ENCODE data around the gene RBBP7.
"Not testable (repeated sequence)": the region's sequence is repeated elsewhere in the genome, so short reads cannot be mapped to it uniquely, and the experiment has no call there.

RBBP7 gene

DNA sequence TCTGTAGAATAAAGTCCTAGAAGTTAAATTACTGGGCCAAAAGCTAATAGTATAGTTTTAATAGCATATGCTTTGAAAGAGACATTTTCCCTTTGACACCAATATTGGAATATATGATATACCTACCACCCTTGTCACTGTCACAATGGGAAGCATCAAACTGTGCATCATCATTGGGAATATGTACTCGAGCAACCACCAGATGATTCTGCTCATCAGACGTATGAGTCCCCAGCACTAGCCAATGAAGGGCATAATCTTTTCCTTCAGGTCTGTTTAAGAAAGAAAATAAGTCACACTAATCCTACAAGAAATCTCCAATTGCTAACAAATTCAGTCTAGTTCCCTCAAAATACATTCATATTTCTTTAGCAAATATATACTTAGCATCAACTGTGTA, 7.3 kb downstream of the RBBP7 start:
- Histone ChIP-seq H3K27ac (ENCODE audit: low read length) (no peak overlapping the region), H3K4me3 (ENCODE audit: low read length) (no peak overlapping the region), H3K27me3 (ENCODE audit: control insufficient read depth, insufficient read depth, low read length) (no peaks in the 10 kb centered on the region), H3K9me3 (ENCODE audit: control insufficient read depth, insufficient read depth, low read length) (no peaks in the 10 kb centered on the region), H3K4me1 (ENCODE audit: control insufficient read depth, insufficient read depth, low read length) (no peaks in the 10 kb centered on the region), H3K36me3 (ENCODE audit: control insufficient read depth, insufficient read depth, low read length) (peaks cover 2% of the 10 kb centered on the region; the same call in 1 of the 2 replicates)
- no CpG with 5 or more reads among the region's 2 CpGs for WGBS (ENCODE audit: insufficient coverage, insufficient read length)
- DNase-seq (ENCODE audit: low read depth, low spot score) = no peak

DNA sequence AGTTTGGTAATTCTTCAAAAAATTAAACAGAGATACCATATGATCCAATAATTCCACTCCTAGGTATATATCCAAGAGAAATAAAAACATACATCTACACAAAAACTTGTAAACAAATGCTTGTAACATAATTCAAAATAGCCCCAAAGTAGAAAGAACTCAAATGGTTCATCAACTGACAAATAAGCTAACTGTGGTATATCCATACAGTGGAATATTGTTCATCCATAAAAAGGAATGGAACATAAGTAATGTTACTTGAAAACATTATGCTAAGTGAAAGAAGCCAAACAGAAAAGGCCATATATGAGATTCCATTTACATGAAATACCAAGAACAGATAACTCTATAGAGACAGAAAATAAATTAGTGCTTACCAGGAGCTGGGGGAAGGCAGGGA, 13.4 kb downstream of the RBBP7 start:
- H3K36me3 ChIP-seq (ENCODE audit: control insufficient read depth, insufficient read depth, low read length) = peaks cover 9% of the 10 kb centered on the region; the same call in 1 of the 2 replicates
- no peak for DNase-seq (ENCODE audit: low read depth, low spot score)
- H3K9me3 ChIP-seq (ENCODE audit: control insufficient read depth, insufficient read depth, low read length) = no peaks in the 10 kb centered on the region
- H3K4me1 ChIP-seq (ENCODE audit: control insufficient read depth, insufficient read depth, low read length) = no peaks in the 10 kb centered on the region; the same call in 1 of the 2 replicates
- no peak overlapping the region for H3K4me3 ChIP-seq (ENCODE audit: low read length)
- H3K27ac ChIP-seq (ENCODE audit: low read length) = no peak overlapping the region
- no peaks in the 10 kb centered on the region for H3K27me3 ChIP-seq (ENCODE audit: control insufficient read depth, insufficient read depth, low read length)

DNA sequence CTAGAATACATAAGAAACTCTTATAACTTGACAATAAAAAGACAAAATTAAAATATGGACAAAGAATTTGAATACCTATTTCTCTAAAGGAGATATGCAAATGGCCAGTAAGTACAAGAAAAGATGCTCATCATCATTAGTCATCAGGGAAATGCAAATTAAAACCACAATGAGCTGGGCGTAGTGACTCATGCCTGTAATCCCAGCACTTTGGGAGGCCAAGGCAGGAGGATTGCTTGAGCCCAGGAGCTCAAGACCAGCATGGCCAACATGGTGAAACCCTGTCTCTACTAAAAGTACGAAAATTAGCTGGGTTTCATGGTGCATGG, 14.1 kb downstream of the RBBP7 start:
- H3K27ac ChIP-seq (ENCODE audit: low read length); H3K36me3 ChIP-seq (ENCODE audit: control insufficient read depth, insufficient read depth, low read length); H3K4me1 ChIP-seq (ENCODE audit: control insufficient read depth, insufficient read depth, low read length); H3K4me3 ChIP-seq (ENCODE audit: low read length); DNase-seq (ENCODE audit: low read depth, low spot score); H3K27me3 ChIP-seq (ENCODE audit: control insufficient read depth, insufficient read depth, low read length); H3K9me3 ChIP-seq (ENCODE audit: control insufficient read depth, insufficient read depth, low read length): not testable (repeated sequence)
- no CpG with 5 or more reads among the region's 2 CpGs for WGBS (ENCODE audit: insufficient coverage, insufficient read length)

DNA sequence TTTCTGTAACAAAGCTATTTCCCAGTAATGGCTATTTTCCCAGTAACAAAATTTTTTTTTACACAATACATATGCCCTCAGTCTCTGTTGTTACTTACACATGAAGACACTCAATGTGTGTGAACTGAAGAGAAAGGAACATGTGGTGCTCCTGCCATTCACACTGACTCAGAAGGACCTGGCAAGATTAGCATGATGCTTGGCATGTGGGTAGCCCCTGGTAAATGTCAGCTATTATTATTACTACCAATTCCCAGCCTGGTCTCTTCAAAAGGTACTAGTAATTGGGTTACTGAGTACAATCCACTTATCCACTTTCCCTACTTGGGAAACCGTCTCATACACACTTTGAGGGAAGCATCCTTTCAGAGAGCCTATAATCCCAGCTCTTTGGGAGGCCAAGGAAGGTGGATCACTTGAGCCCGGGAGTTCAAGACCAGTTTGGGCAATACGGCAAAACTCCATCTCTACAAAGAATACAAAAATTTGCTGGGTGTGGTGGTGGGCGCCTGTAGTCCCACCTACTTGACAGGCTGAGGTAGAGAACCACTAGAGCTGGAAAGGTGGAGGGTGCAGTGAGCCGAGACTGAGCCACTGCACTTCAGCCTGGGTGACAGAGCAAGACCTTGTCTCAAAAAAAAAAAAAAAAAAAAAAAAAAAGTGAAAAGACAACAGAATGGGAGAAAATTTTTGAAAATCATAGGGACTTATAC, 14.6 kb downstream of the RBBP7 start:
- DNase-seq (ENCODE audit: low read depth, low spot score) = no peak
- peaks cover 9% of the 10 kb centered on the region; the same call in 1 of the 2 replicates for H3K36me3 ChIP-seq (ENCODE audit: control insufficient read depth, insufficient read depth, low read length)
- no peaks in the 10 kb centered on the region; the same call in 1 of the 2 replicates for H3K4me1 ChIP-seq (ENCODE audit: control insufficient read depth, insufficient read depth, low read length)
- no CpG with 5 or more reads among the region's 5 CpGs for WGBS (ENCODE audit: insufficient coverage, insufficient read length)
- H3K27ac ChIP-seq (ENCODE audit: low read length) = no peak overlapping the region
- no peaks in the 10 kb centered on the region for H3K27me3 ChIP-seq (ENCODE audit: control insufficient read depth, insufficient read depth, low read length)
- no peaks in the 10 kb centered on the region for H3K9me3 ChIP-seq (ENCODE audit: control insufficient read depth, insufficient read depth, low read length)
- H3K4me3 ChIP-seq (ENCODE audit: low read length) = no peak overlapping the region

DNA sequence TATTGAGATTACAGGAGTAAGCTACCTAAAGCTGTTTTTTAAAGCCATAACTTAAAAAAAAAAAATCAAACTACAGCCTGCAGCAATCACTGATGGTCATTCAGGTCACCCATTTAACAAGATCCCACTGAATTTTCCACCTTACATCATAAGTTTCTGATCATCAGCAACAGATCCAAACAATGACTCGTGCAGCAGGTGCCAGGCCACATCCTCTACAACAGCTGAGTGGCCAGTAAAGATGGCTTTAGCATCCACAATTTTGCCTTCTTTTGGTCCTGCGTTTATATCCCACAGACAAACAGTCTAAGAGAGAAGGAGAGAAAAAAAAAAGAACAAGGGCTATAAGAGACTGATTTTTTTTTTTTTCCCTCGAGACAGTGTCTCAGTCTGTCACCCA, 16.6 kb downstream of the RBBP7 start:
- Histone ChIP-seq H3K27me3 (ENCODE audit: control insufficient read depth, insufficient read depth, low read length) (no peaks in the 10 kb centered on the region), H3K36me3 (ENCODE audit: control insufficient read depth, insufficient read depth, low read length) (peaks cover 9% of the 10 kb centered on the region; the same call in 1 of the 2 replicates), H3K4me1 (ENCODE audit: control insufficient read depth, insufficient read depth, low read length) (no peaks in the 10 kb centered on the region; the same call in 1 of the 2 replicates), H3K27ac (ENCODE audit: low read length) (no peak overlapping the region), H3K9me3 (ENCODE audit: control insufficient read depth, insufficient read depth, low read length) (no peaks in the 10 kb centered on the region), H3K4me3 (ENCODE audit: low read length) (no peak overlapping the region)
- DNase-seq (ENCODE audit: low read depth, low spot score) = no peak
- WGBS (ENCODE audit: insufficient coverage, insufficient read length) = no CpG with 5 or more reads among the region's 3 CpGs

DNA sequence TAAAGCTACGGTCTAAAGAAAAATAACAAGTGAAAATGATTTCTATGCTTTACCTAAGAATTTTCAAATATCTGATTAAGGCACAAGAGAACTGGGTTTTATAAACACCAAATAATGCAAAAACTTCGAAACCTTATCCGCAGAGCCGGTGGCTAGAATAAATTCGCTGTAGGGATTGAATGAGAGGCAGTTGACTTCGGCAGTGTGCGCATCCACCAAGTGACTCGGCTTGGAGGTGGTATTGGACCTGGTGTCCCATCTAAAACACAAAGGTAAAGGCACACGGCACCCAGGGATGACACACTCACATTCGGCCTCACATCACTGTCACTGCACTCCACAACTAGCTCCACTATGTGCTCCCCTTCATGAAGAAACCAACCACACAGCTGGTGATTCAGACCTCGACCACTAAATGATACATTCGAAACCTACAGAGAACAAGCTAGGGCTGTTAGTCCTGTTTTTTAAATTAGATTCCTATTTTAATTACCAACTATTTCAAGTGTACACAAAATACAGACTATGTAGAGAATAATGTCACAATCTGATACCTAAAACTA, 17.5 kb downstream of the RBBP7 start:
- DNase-seq (ENCODE audit: low read depth, low spot score) = no peak
- Histone ChIP-seq H3K27ac (ENCODE audit: low read length) (no peak overlapping the region), H3K27me3 (ENCODE audit: control insufficient read depth, insufficient read depth, low read length) (no peaks in the 10 kb centered on the region), H3K4me3 (ENCODE audit: low read length) (no peak overlapping the region), H3K4me1 (ENCODE audit: control insufficient read depth, insufficient read depth, low read length) (no peaks in the 10 kb centered on the region; the same call in 1 of the 2 replicates), H3K9me3 (ENCODE audit: control insufficient read depth, insufficient read depth, low read length) (no peaks in the 10 kb centered on the region), H3K36me3 (ENCODE audit: control insufficient read depth, insufficient read depth, low read length) (peaks cover 6% of the 10 kb centered on the region; the same call in 1 of the 2 replicates)
- WGBS (ENCODE audit: insufficient coverage, insufficient read length) = no CpG with 5 or more reads among the region's 12 CpGs

DNA sequence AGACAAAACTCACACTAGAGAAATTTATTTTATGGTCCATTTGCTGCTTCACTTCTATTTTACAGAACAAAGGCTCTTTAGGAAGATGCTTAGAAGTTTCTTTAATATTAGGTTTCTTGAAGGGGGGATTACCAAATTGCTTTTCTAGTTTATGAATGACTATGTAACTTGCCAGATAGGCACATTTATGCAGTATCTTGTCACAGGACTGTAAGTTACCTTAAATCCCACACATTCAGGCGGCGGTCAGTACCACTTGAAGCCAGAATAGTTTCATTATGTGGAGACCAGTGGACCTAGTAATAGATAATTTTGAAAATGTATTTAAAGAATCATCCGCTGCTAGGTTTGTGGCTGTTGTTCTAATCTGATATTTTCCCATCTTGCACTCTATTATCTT, 18.3 kb downstream of the RBBP7 start:
- Histone ChIP-seq H3K27me3 (ENCODE audit: control insufficient read depth, insufficient read depth, low read length) (no peaks in the 10 kb centered on the region), H3K27ac (ENCODE audit: low read length) (no peak overlapping the region), H3K36me3 (ENCODE audit: control insufficient read depth, insufficient read depth, low read length) (peaks cover 6% of the 10 kb centered on the region; the same call in 1 of the 2 replicates), H3K9me3 (ENCODE audit: control insufficient read depth, insufficient read depth, low read length) (no peaks in the 10 kb centered on the region), H3K4me1 (ENCODE audit: control insufficient read depth, insufficient read depth, low read length) (no peaks in the 10 kb centered on the region; the same call in 1 of the 2 replicates), H3K4me3 (ENCODE audit: low read length) (no peak overlapping the region)
- WGBS (ENCODE audit: insufficient coverage, insufficient read length) = no CpG with 5 or more reads among the region's 3 CpGs
- DNase-seq (ENCODE audit: low read depth, low spot score) = no peak

DNA sequence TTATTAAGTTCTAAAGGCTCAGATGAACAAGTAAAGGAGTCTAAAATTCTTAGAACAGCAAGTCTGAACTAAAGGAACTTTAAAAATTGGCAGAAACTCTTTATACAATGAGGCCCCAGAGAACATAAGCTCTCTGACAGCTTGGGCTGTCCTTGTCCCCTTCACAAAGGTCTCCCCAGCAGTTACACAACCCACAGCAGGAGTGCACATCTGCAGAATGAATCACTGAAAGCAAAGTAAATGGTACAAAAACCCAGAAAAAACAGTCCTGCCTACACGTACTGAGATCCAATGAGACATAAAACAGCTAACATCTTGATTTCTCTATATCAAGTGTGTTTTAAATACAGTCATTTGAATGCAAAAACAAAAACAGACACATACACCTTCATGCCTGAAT, 18.7 kb downstream of the RBBP7 start:
- H3K9me3 ChIP-seq (ENCODE audit: control insufficient read depth, insufficient read depth, low read length) = no peaks in the 10 kb centered on the region

DNA sequence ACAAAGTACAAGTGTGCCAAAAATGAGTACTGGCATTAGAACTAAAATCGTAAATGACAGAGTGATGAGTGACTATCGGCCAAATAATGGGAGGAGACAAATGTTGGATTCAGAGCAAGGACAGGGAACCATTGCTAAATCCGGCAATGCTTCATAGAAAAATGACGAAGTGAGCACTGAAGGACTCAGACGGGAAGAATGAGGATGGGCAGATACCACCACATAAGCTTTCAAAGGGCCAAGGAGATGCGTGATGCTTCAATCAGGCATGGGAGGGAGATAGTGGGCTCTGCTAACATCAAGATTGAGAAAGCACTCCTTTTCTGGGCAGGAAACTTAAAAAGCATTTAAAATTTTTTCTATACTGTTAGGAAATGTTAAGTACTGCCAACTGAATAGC, 21.6 kb downstream of the RBBP7 start:
- no peak overlapping the region for H3K4me3 ChIP-seq (ENCODE audit: low read length)
- no peak for DNase-seq (ENCODE audit: low read depth, low spot score)
- WGBS (ENCODE audit: insufficient coverage, insufficient read length) = no CpG with 5 or more reads among the region's 6 CpGs
- no peaks in the 10 kb centered on the region for H3K4me1 ChIP-seq (ENCODE audit: control insufficient read depth, insufficient read depth, low read length)
- H3K27ac ChIP-seq (ENCODE audit: low read length) = no peak overlapping the region
- no peaks in the 10 kb centered on the region for H3K9me3 ChIP-seq (ENCODE audit: control insufficient read depth, insufficient read depth, low read length)
- no peaks in the 10 kb centered on the region for H3K27me3 ChIP-seq (ENCODE audit: control insufficient read depth, insufficient read depth, low read length)
- H3K36me3 ChIP-seq (ENCODE audit: control insufficient read depth, insufficient read depth, low read length) = peaks cover 4% of the 10 kb centered on the region; the same call in 1 of the 2 replicates

More for the DNA sequence above, 18.7 kb downstream of the RBBP7 start:
- Histone ChIP-seq H3K4me1 (ENCODE audit: control insufficient read depth, insufficient read depth, low read length) (no peaks in the 10 kb centered on the region; the same call in 1 of the 2 replicates), H3K27me3 (ENCODE audit: control insufficient read depth, insufficient read depth, low read length) (no peaks in the 10 kb centered on the region), H3K27ac (ENCODE audit: low read length) (no peak overlapping the region), H3K36me3 (ENCODE audit: control insufficient read depth, insufficient read depth, low read length) (peaks cover 6% of the 10 kb centered on the region; the same call in 1 of the 2 replicates), H3K4me3 (ENCODE audit: low read length) (no peak overlapping the region)
- DNase-seq (ENCODE audit: low read depth, low spot score) = no peak
- no CpG with 5 or more reads among the region's 1 CpG for WGBS (ENCODE audit: insufficient coverage, insufficient read length)

DNA sequence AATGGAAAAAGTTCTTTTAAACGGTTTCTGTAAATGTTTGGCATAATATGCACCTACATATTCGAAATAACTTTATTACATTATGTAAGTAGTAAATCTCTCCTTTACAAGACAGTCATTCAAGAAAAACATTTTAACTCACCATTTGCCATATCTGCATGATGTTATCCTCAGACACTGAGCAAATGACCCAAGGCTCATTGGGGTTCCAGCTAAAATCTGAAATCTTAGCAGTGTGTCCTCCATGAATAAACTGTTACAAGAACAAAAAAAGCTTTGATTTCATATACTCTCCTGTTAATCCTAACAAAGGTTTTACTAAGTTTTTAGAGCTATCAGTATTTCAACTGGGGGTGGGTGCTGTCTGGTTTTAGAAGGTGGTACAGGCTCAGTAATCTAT, 24.5 kb downstream of the RBBP7 start:
- WGBS (ENCODE audit: insufficient coverage, insufficient read length) = no CpG with 5 or more reads among the region's 2 CpGs
- peaks cover 3% of the 10 kb centered on the region; the same call in 1 of the 2 replicates for H3K36me3 ChIP-seq (ENCODE audit: control insufficient read depth, insufficient read depth, low read length)

More for the DNA sequence above, 24.5 kb downstream of the RBBP7 start:
- H3K4me1 ChIP-seq (ENCODE audit: control insufficient read depth, insufficient read depth, low read length) = no peaks in the 10 kb centered on the region
- DNase-seq (ENCODE audit: low read depth, low spot score) = no peak
- H3K27me3 ChIP-seq (ENCODE audit: control insufficient read depth, insufficient read depth, low read length) = no peaks in the 10 kb centered on the region
- no peak overlapping the region for H3K4me3 ChIP-seq (ENCODE audit: low read length)
- no peaks in the 10 kb centered on the region for H3K9me3 ChIP-seq (ENCODE audit: control insufficient read depth, insufficient read depth, low read length)
- H3K27ac ChIP-seq (ENCODE audit: low read length) = no peak overlapping the region
